HL-60 (cell line): ENCODE data around the gene SMTNL2.

Source experiments
- DNase-seq, 2 experiments: peaks; one replicate each; pipeline ENCODE4 v3.0.0-alpha.2; 2010 to 2020; ENCODE audit warnings: low read depth in 1 of 2, low spot score in 1 of 2
- H3K27ac ChIP-seq: fragments of 250-450 bp; sonication (Bioruptor Pico); replicated peaks from 2 replicates; pipeline ENCODE4 v1.5.1; 2020; ENCODE audit warnings: mild to moderate bottlenecking, moderate library complexity
- H3K27me3 ChIP-seq: fragments of 250-450 bp; sonication (Bioruptor Pico); 2 replicates; pipeline ENCODE4 v1.5.1; 2021; ENCODE audit warnings: mild to moderate bottlenecking, moderate library complexity; ENCODE audit not compliant: insufficient read depth, poor library complexity, severe bottlenecking
- H3K4me3 ChIP-seq: replicated peaks from 2 replicates; pipeline ENCODE4 v1.5.1; 2011; ENCODE audit warnings: mild to moderate bottlenecking, control low read depth, low read length; ENCODE audit not compliant: insufficient read depth
- POLR2AphosphoS5 ChIP-seq: IDR thresholded peaks from 2 replicates; pipeline ENCODE4 v1.6.1; 2012; ENCODE audit warnings: low read depth

SMTNL2 gene

DNA sequence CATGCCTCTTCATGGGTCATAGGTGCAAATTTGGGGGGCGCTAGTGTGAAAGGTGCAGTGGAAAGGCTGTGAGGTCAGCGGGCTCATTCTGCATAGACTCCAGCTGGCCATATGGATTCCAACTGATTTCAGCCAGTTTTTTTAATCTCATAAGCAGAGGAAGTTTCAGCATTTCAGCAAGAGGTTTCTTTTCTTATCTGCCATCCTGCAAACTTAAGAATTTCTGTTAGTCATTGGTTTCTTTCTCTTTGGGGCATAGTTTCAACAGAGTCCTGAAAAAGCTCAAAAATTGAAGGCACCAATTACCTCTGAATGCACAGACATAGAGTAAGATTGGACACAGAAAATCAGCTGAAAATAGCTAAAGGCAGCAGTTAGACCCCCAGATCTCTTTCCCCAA, 73.3 kb downstream of the SMTNL2 start:
- no peak for TF ChIP-seq POLR2AphosphoS5
- H3K27me3 ChIP-seq: no peaks in the 10 kb centered on the region

More for the DNA sequence above, 73.3 kb downstream of the SMTNL2 start:
- Histone ChIP-seq H3K4me3 (no peak overlapping the region), H3K27ac (no peak overlapping the region)
- no peak for DNase-seq
